ENCODE measurements around the gene MAGEB1. TPM values are rescaled to one million over a fixed set of nuclear protein-coding genes. Genes with fewer than 3 reads are reported as not detected.

Gene MAGEB1
- total RNA-seq, 1 experiment from 2014 or later = 0.22 TPM

GRCh38 chrX:30241724-30242415 lies 5.1 kb upstream of the MAGEB1 start, which contains the start of gene MAGEB4 (continued):
- TF ChIP-seq GRHL2 (CRISPR knock-in tag; IDR thresholded peaks at IDR 0.05; ENCODE audit: insufficient replicate concordance, severe bottlenecking) (no peak), NR3C1 (CRISPR knock-in tag; conservative IDR thresholded peaks at IDR 0.05; ENCODE audit: low read depth) (no peak), ZNF671 (CRISPR knock-in tag; IDR thresholded peaks at IDR 0.05) (no peak), E2F4 (CRISPR knock-in tag; IDR thresholded peaks at IDR 0.05; ENCODE audit: borderline replicate concordance, low read depth) (no peak), MXD4 (CRISPR knock-in tag; IDR thresholded peaks at IDR 0.05; ENCODE audit: borderline replicate concordance) (no peak), GABPB1 (CRISPR knock-in tag; IDR thresholded peaks at IDR 0.05) (no peak), ERG (CRISPR knock-in tag; IDR thresholded peaks at IDR 0.05) (no peak), ZNF423 (CRISPR knock-in tag; IDR thresholded peaks at IDR 0.05) (no peak)

DNA sequence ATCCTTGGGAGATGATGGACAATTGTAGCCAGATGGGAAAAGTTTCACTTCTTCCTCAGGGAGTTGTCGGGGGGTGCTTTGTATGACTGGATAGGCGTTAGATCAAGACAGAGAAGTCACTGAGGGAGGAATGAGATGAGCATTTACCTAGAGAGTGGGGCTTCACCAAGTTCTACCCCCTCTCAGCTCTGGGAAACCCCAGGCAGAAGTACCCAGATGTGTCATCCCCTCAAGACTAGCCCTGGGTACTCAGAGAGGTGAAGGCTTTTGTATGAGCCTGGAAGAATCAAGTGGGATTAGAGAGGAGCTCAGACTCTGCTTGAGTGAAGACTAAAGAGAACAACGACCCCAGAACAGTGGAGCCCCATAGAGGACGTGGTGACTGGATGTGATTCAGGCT lies 1.9 kb downstream of the MAGEB1 start:
- TF ChIP-seq CREM (CRISPR knock-in tag; IDR thresholded peaks at IDR 0.05) (no peak), ATF2 (CRISPR knock-in tag; IDR thresholded peaks at IDR 0.05; ENCODE audit: borderline replicate concordance, low read depth) (no peak), ZNF396 (CRISPR knock-in tag; IDR thresholded peaks at IDR 0.05; ENCODE audit: borderline replicate concordance) (no peak), JUN (CRISPR knock-in tag; IDR thresholded peaks at IDR 0.05) (no peak), ZNF263 (CRISPR knock-in tag; IDR thresholded peaks at IDR 0.05; ENCODE audit: low read depth) (no peak), ZNF317 (CRISPR knock-in tag; IDR thresholded peaks at IDR 0.05; ENCODE audit: borderline replicate concordance, low read depth) (no peak), ZNF121 (CRISPR knock-in tag; IDR thresholded peaks at IDR 0.05) (no peak), NFE2L1 (CRISPR knock-in tag; IDR thresholded peaks at IDR 0.05) (no peak), E2F4 (CRISPR knock-in tag; IDR thresholded peaks at IDR 0.05; ENCODE audit: borderline replicate concordance, low read depth) (no peak), ZNF219 (CRISPR knock-in tag; IDR thresholded peaks at IDR 0.05; ENCODE audit: borderline replicate concordance) (no peak)
- TF ChIP-seq, protein P1, sequence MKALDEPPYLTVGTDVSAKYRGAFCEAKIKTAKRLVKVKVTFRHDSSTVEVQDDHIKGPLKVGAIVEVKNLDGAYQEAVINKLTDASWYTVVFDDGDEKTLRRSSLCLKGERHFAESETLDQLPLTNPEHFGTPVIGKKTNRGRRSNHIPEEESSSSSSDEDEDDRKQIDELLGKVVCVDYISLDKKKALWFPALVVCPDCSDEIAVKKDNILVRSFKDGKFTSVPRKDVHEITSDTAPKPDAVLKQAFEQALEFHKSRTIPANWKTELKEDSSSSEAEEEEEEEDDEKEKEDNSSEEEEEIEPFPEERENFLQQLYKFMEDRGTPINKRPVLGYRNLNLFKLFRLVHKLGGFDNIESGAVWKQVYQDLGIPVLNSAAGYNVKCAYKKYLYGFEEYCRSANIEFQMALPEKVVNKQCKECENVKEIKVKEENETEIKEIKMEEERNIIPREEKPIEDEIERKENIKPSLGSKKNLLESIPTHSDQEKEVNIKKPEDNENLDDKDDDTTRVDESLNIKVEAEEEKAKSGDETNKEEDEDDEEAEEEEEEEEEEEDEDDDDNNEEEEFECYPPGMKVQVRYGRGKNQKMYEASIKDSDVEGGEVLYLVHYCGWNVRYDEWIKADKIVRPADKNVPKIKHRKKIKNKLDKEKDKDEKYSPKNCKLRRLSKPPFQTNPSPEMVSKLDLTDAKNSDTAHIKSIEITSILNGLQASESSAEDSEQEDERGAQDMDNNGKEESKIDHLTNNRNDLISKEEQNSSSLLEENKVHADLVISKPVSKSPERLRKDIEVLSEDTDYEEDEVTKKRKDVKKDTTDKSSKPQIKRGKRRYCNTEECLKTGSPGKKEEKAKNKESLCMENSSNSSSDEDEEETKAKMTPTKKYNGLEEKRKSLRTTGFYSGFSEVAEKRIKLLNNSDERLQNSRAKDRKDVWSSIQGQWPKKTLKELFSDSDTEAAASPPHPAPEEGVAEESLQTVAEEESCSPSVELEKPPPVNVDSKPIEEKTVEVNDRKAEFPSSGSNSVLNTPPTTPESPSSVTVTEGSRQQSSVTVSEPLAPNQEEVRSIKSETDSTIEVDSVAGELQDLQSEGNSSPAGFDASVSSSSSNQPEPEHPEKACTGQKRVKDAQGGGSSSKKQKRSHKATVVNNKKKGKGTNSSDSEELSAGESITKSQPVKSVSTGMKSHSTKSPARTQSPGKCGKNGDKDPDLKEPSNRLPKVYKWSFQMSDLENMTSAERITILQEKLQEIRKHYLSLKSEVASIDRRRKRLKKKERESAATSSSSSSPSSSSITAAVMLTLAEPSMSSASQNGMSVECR (CRISPR knock-in tag; IDR thresholded peaks at IDR 0.05; ENCODE audit: borderline replicate concordance) = no peak
- TF ChIP-seq, protein P2, sequence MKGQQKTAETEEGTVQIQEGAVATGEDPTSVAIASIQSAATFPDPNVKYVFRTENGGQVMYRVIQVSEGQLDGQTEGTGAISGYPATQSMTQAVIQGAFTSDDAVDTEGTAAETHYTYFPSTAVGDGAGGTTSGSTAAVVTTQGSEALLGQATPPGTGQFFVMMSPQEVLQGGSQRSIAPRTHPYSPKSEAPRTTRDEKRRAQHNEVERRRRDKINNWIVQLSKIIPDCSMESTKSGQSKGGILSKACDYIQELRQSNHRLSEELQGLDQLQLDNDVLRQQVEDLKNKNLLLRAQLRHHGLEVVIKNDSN (CRISPR knock-in tag; IDR thresholded peaks at IDR 0.05) = no peak
- TF ChIP-seq, protein P3, sequence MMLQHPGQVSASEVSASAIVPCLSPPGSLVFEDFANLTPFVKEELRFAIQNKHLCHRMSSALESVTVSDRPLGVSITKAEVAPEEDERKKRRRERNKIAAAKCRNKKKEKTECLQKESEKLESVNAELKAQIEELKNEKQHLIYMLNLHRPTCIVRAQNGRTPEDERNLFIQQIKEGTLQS (CRISPR knock-in tag; conservative IDR thresholded peaks at IDR 0.05) = no peak
- TF ChIP-seq, protein P4, sequence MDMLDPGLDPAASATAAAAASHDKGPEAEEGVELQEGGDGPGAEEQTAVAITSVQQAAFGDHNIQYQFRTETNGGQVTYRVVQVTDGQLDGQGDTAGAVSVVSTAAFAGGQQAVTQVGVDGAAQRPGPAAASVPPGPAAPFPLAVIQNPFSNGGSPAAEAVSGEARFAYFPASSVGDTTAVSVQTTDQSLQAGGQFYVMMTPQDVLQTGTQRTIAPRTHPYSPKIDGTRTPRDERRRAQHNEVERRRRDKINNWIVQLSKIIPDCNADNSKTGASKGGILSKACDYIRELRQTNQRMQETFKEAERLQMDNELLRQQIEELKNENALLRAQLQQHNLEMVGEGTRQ (CRISPR knock-in tag; IDR thresholded peaks at IDR 0.05) = no peak
- no peaks in the 10 kb centered on the region for H3K36me3 Mint-ChIP-seq
- CTCF ChIA-PET = no interaction called here
- DNase-seq (ENCODE audit: low spot score) (no peak), ATAC-seq (no peak)
- H3K4me1 Mint-ChIP-seq = peaks cover 12% of the 10 kb centered on the region; the same call in 1 of the 2 replicates
- no peak overlapping the region for H3K4me3 Mint-ChIP-seq
- no peaks in the 10 kb centered on the region; the same call in 1 of the 2 replicates for H3K27me3 Mint-ChIP-seq (ENCODE audit: low read depth)
- POLR2A ChIA-PET = no interaction called here
- H3K9me3 Mint-ChIP-seq = peaks cover 5% of the 10 kb centered on the region; the same call in 1 of the 2 replicates
- H3K27ac Mint-ChIP-seq = no peak overlapping the region
